Activated CD8-positive, alpha-beta T cell treated with anti-CD3 and anti-CD28 coated beads, Interleukin-2, amount 10 ng/mL, durations not matched to agents 7 days and 5 days (primary cell): ENCODE data around the gene PDGFRB. TPM values are rescaled to one million over a fixed set of nuclear protein-coding genes. Genes with fewer than 3 reads are reported as not detected.
A peak's percentile ranks its signal among the peaks of the same experiment; 100 is the strongest.
"Not testable (repeated sequence)": the region's sequence is repeated elsewhere in the genome, so short reads cannot be mapped to it uniquely, and the experiment has no call there.

Experiments
- ATAC-seq: fragments of 150-1000 bp; cut with Tn5 transposase; one replicate; pipeline ENCODE4 v1.10.0; 2021; ENCODE audit warnings: moderate library complexity
- CTCF ChIA-PET: fragments of 350-600 bp; sonication (Branson Sonifier 250); formaldehyde crosslinking; loops from one replicate; lab custom pipeline; 2021; ENCODE audit warnings: antibody characterized with exemption; lab: Charles Lee
- POLR2A ChIA-PET: fragments of 350-600 bp; sonication (Branson Sonifier 250); formaldehyde crosslinking; loops from one replicate; lab custom pipeline; 2021; ENCODE audit warnings: antibody characterized with exemption; lab: Charles Lee
- DNase-seq: peaks from one replicate; pipeline ENCODE4 v3.0.0-alpha.2; 2020
- H3K27ac Mint-ChIP-seq: one replicate; pipeline ENCODE4 v1.8.0; 2021; ENCODE audit warnings: mild to moderate bottlenecking, mixed read lengths
- H3K27me3 Mint-ChIP-seq: one replicate; pipeline ENCODE4 v1.8.0; 2021; ENCODE audit warnings: low read depth, mixed read lengths
- H3K36me3 Mint-ChIP-seq: one replicate; pipeline ENCODE4 v1.8.0; 2021; ENCODE audit warnings: low read depth, mixed read lengths
- H3K4me1 Mint-ChIP-seq: one replicate; pipeline ENCODE4 v1.8.0; 2021; ENCODE audit warnings: low read depth, mixed read lengths
- H3K4me3 Mint-ChIP-seq: one replicate; pipeline ENCODE4 v1.8.0; 2021; ENCODE audit warnings: mild to moderate bottlenecking, mixed read lengths
- H3K9me3 Mint-ChIP-seq: one replicate; pipeline ENCODE4 v1.8.0; 2022; ENCODE audit warnings: mixed read lengths; ENCODE audit not compliant: insufficient read depth
- total RNA-seq, 2 experiments: library from RNA; stranded (reverse); gene quantifications; one replicate each; pipeline ENCODE4 v1.2.3, GENCODE V29; 2021

Gene PDGFRB
- total RNA-seq, 2 experiments from 2014 or later: 47.0 to 49.0 TPM

DNA sequence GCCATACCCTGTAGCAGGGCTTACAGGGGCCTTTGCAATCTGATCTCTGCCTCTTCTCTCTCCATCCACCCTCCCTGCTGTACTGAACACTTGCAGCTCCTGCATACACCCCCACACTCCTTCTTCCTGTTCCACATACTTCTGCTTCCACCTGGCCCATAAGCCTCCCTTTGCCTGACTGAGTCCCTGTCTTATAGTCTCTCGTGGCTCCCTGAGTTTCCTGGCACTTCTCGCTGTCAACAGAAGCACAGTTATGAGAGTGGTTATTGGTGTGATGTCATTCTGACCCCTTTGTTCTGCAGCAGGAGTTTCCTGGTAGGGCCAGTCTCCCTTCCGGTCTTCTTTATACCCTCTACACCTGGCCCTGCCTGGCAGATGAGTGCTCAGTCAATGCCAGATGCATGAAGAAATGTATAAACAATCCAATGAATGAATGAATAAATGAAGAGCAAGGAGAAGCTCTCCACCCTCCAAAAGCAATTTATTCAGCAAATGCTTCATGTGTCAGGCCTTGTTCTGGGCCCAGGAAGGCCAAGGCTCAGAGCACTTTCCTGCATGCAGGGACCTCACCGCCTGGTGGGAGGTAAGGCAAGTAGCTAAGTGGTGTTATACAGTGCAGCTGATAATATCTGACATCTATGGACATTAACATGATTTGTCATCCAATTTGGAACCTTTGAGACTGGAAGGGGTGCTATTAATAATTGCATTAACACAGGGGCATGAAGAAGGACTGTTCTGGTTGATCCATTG is 48.8 kb downstream of the PDGFRB start:
- Mint-ChIP-seq H3K4me1 (peaks cover 5% of the 10 kb centered on the region), H3K27me3 (peaks cover 10% of the 10 kb centered on the region), H3K4me3 (no peak overlapping the region), H3K9me3 (no peaks in the 10 kb centered on the region), H3K27ac (no peak overlapping the region), H3K36me3 (no peaks in the 10 kb centered on the region)
- DNase-seq (peak; percentile 16), ATAC-seq (peak; percentile 38)
- ChIA-PET CTCF (interaction anchor here (1.1 kb wide), 1 partner anchor 9 kb away, joined by 3 read pairs; no protein-coding TSS in a partner anchor), POLR2A (interaction anchor here (0.9 to 1.1 kb wide), 2 partner anchors 42 to 106 kb away, joined by 3 read pairs; partner anchors contain the start of genes HMGXB3 and TIGD6)

DNA sequence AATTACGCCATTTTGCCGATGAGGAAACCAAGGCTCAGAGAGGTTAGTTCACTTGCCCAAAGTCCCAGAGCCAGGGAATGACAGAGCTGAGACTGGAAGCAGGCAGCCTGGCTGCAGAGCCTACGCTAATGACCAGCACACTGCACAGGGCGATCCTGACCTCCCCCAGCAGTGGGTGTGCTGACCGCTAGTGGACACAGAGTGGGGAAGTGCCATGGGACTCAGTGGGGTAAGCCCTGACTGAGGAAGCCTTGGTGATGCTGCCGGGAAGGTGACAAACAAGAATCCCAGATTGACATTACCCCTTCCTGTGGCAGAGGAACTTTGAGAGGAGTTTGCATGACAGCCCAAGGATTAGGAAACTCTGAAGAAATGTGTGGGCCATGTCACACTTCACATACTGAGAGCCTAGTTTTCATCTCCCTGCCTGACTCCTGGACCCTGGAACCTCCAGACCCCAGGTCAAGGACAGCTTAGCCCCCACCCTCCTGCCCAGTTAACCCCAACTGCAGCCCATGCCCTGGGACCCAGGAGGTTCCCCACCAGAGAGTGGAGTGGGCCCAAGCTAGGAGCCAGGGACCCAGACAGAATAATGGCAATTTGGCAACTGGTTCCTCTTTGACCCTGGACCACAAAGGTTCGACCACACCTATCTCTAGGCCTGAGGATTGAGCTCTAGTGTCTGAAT is 49.6 kb downstream of the PDGFRB start:
- Mint-ChIP-seq H3K27me3 (peaks cover 9% of the 10 kb centered on the region), H3K4me1 (peaks cover 5% of the 10 kb centered on the region), H3K4me3 (no peak overlapping the region), H3K9me3 (no peaks in the 10 kb centered on the region), H3K27ac (no peak overlapping the region), H3K36me3 (no peaks in the 10 kb centered on the region)
- POLR2A ChIA-PET: no interaction called here
- DNase-seq (peak; percentile 10), ATAC-seq (peak; percentile 14)
- CTCF ChIA-PET: interaction anchor here (1.1 kb wide), 1 partner anchor 9 kb away, joined by 3 read pairs; no protein-coding TSS in a partner anchor

DNA sequence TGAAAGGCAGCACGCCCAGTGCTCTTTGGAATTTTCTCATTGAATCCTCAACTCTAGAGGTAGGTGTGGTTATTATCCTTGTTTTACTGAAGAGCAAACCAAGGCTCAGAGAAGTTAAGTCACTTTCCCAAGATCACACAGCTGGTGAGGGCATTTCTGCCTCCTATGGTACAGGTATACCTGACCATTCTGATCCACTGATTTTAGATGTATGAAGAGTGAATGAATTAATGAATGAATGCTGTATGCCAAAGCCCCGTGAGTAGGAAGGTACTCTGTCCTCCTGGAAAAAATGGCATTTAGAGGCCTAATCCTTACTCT is 51.1 kb downstream of the PDGFRB start:
- peaks cover 12% of the 10 kb centered on the region for H3K27me3 Mint-ChIP-seq
- no peak overlapping the region for H3K27ac Mint-ChIP-seq
- ChIA-PET POLR2A (no interaction called here), CTCF (no interaction called here)
- H3K36me3 Mint-ChIP-seq: no peaks in the 10 kb centered on the region
- peaks cover 5% of the 10 kb centered on the region for H3K4me1 Mint-ChIP-seq
- ATAC-seq: no peak
- no peak overlapping the region for H3K4me3 Mint-ChIP-seq
- DNase-seq: no peak
- H3K9me3 Mint-ChIP-seq: no peaks in the 10 kb centered on the region

DNA sequence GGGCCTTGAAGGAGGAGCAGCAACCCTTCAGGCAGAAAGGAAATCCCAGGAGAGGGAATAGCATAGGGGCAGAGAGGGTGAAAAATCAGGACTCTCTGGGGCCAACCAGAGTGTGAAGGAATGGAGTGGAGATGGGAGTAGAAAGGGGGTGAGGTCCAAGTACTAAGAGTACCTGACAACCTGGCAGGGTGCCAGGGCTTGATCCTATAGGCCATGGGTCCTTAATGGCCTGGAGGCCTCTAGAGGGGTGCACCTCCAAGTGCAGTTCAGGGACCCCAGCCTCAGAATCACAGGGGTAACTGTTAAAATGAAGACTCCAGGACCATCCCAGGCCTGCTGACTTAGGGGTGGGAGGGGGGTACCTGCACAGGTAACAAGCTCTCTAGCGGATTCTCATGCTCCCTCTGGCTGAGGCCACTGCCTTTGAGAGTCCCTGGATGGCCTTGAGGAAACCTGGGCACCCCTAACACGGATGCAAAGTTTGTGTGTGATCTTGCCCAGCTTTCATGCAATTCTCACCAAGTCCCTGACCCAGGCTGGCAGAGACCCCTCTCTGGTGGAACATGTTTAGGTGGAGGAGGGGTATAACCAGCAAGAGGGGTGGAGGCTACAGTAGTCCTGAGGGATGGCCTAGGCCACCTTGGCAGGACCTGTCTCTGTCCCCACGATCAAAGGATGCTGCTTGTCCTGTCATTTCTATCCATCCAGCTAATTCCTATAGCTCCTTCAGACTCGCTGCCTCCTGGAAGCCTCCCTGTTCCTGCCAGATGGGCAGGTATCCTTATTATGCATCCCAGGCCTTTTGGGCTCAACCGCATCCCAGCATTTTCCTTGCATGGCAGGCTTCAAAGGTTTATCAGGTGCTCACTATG is 51.7 kb downstream of the PDGFRB start:
- peak; percentile 17 for DNase-seq
- Mint-ChIP-seq H3K27me3 (peaks cover 11% of the 10 kb centered on the region), H3K36me3 (no peaks in the 10 kb centered on the region), H3K27ac (no peak overlapping the region), H3K4me3 (no peak overlapping the region), H3K9me3 (no peaks in the 10 kb centered on the region), H3K4me1 (peaks cover 5% of the 10 kb centered on the region)
- CTCF ChIA-PET: no interaction called here
- POLR2A ChIA-PET: no interaction called here
- no peak for ATAC-seq

GRCh38 chr5:150101023-150101422 is 54.6 kb downstream of the PDGFRB start:
- Mint-ChIP-seq H3K4me3 (no peak overlapping the region), H3K9me3 (no peaks in the 10 kb centered on the region), H3K27ac (no peak overlapping the region), H3K27me3 (peaks cover 26% of the 10 kb centered on the region), H3K4me1 (no peaks in the 10 kb centered on the region), H3K36me3 (no peaks in the 10 kb centered on the region)
- peak; percentile 19 for DNase-seq
- ATAC-seq: no peak
- ChIA-PET CTCF (no interaction called here), POLR2A (no interaction called here)

- H3K36me3 Mint-ChIP-seq: no peaks in the 10 kb centered on the region
- CTCF ChIA-PET: interaction anchor here (1.0 kb wide), 1 partner anchor 49 kb away, joined by 3 read pairs; no protein-coding TSS in a partner anchor
These were observed 58.5 kb downstream of the PDGFRB start for GRCh38 chr5:150097152-150097551.

GRCh38 chr5:150092159-150092787 is 63.4 kb downstream of the PDGFRB start:
- ChIA-PET POLR2A (no interaction called here), CTCF (no interaction called here)
- DNase-seq: peak; percentile 13
- no peak for ATAC-seq
- no peaks in the 10 kb centered on the region for H3K4me1 Mint-ChIP-seq
- H3K27ac Mint-ChIP-seq: no peak overlapping the region
- H3K9me3 Mint-ChIP-seq: no peaks in the 10 kb centered on the region
- no peaks in the 10 kb centered on the region for H3K36me3 Mint-ChIP-seq
- H3K27me3 Mint-ChIP-seq: peaks cover 59% of the 10 kb centered on the region
- no peak overlapping the region for H3K4me3 Mint-ChIP-seq

More at GRCh38 chr5:150097152-150097551, 58.5 kb downstream of the PDGFRB start:
- Mint-ChIP-seq H3K4me3 (no peak overlapping the region), H3K4me1 (no peaks in the 10 kb centered on the region), H3K27me3 (peaks cover 42% of the 10 kb centered on the region), H3K27ac (no peak overlapping the region), H3K9me3 (no peaks in the 10 kb centered on the region)
- no peak for DNase-seq
- POLR2A ChIA-PET: no interaction called here
- ATAC-seq: no peak

DNA sequence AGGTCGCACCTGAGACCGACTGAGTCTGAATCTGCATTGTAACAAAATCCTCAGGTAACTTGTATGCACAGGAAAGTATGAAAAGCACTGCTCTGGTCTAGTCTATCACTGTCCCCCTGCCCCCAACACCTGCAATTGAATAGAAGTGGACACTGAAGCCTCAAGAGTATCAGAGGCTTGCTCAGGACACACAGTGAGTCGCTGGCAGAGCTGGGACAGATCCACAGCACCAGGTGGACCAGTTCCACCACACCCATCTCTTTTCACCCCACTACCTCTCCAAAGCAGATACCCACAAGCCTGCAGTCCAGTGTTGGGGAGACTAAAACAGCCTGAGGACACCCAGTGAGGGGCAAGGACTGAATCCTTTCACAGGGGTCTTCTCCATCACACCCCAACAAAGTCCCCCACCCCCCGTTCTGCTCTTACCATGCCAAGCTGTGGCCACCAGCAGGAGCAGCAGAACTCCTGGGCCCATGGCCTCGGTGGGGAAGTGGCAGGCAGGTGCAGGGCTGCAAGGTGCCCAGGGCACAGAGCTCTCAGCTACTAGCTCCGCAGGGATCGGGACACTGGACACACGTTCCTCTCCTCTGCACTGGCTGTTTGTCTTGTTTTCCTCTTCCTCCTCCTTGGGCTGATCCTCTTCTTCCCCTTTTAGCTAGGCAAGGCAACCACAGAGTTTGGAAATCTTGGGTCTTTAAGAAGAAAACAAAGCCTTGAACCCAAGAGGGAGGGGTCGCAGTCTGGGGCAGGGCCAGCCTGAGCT is 69.5 kb downstream of the PDGFRB start, which contains the start of gene CSF1R:
Gene CSF1R (minus strand): TSS at position 605 of the 766 bp plus-strand sequence. CDS start 127 bp downstream, at position 478.
- H3K36me3 Mint-ChIP-seq: no peaks in the 10 kb centered on the region
- H3K9me3 Mint-ChIP-seq: no peaks in the 10 kb centered on the region
- H3K4me3 Mint-ChIP-seq: no peak within 1 kb of the TSS
- no peak for ATAC-seq
- POLR2A ChIA-PET: no interaction called here
- H3K4me1 Mint-ChIP-seq: peaks cover 8% of the 10 kb centered on the region
- peaks cover 48% of the 10 kb centered on the region for H3K27me3 Mint-ChIP-seq
- CTCF ChIA-PET: no interaction called here
- peak; percentile 13 for DNase-seq
- H3K27ac Mint-ChIP-seq: no peak within 1 kb of the TSS

- Mint-ChIP-seq H3K27me3 (peaks cover 42% of the 10 kb centered on the region), H3K36me3 (no peaks in the 10 kb centered on the region), H3K27ac (no peak overlapping the region), H3K9me3 (no peaks in the 10 kb centered on the region), H3K4me1 (peaks cover 8% of the 10 kb centered on the region), H3K4me3 (no peak overlapping the region)
- POLR2A ChIA-PET: no interaction called here
- CTCF ChIA-PET: no interaction called here
- peak; percentile 16 for DNase-seq
- no peak for ATAC-seq
These were observed 70.3 kb downstream of the PDGFRB start for GRCh38 chr5:150085191-150085912.

- H3K4me3 Mint-ChIP-seq, ATAC-seq, CTCF ChIA-PET, H3K4me1 Mint-ChIP-seq, H3K27ac Mint-ChIP-seq, POLR2A ChIA-PET, H3K9me3 Mint-ChIP-seq, H3K36me3 Mint-ChIP-seq: not testable (repeated sequence)
- H3K27me3 Mint-ChIP-seq: peaks cover 39% of the 10 kb centered on the region
- DNase-seq: peak; percentile 13
These were observed 70.9 kb downstream of the PDGFRB start for GRCh38 chr5:150084754-150085153.
